Fibroblast of skin of left quadriceps (primary cell): Measurements from ENCODE around the gene ERBB4.
"Not testable (repeated sequence)": the region's sequence is repeated elsewhere in the genome, so short reads cannot be mapped to it uniquely, and the experiment has no call there.

Experiments
- DNase-seq, 2 experiments: peaks; one replicate each; pipeline ENCODE4 v3.0.0-alpha.2; 2013; ENCODE audit warnings: low read depth in 2 of 2

Gene ERBB4

GRCh38 chr2:211730215-211730614, 808.4 kb downstream of the ERBB4 start:
- no peak for DNase-seq

GRCh38 chr2:211729433-211729832, 809.2 kb downstream of the ERBB4 start:
- no peak for DNase-seq

GRCh38 chr2:211724933-211725332, 813.7 kb downstream of the ERBB4 start:
- no peak for DNase-seq

GRCh38 chr2:211723398-211723797, 815.2 kb downstream of the ERBB4 start:
- no peak for DNase-seq

GRCh38 chr2:211722928-211723327, 815.7 kb downstream of the ERBB4 start:
- no peak for DNase-seq

GRCh38 chr2:211721874-211722273, 816.7 kb downstream of the ERBB4 start:
- not testable (repeated sequence) for DNase-seq

- DNase-seq: no peak
Measured at GRCh38 chr2:211709389-211709788, 829.2 kb downstream of the ERBB4 start.

- DNase-seq: no peak
Measured at GRCh38 chr2:211692689-211693088, 845.9 kb downstream of the ERBB4 start.

GRCh38 chr2:211690736-211691135, 847.9 kb downstream of the ERBB4 start:
- DNase-seq: no peak

GRCh38 chr2:211688196-211688595, 850.4 kb downstream of the ERBB4 start:
- DNase-seq: no peak

- DNase-seq: no peak
Measured at GRCh38 chr2:211674715-211675114, 863.9 kb downstream of the ERBB4 start.

GRCh38 chr2:211673133-211673905, 865.3 kb downstream of the ERBB4 start:
- no peak for DNase-seq

- DNase-seq: no peak
Measured at GRCh38 chr2:211671977-211672376, 866.6 kb downstream of the ERBB4 start.

- DNase-seq: no peak
Measured at GRCh38 chr2:211665299-211665698, 873.3 kb downstream of the ERBB4 start.

- no peak for DNase-seq
Measured at GRCh38 chr2:211664321-211664720, 874.3 kb downstream of the ERBB4 start.

GRCh38 chr2:211654211-211654780, 884.3 kb downstream of the ERBB4 start:
- no peak for DNase-seq

GRCh38 chr2:211652327-211652726, 886.3 kb downstream of the ERBB4 start:
- DNase-seq: no peak

- no peak for DNase-seq
Measured at GRCh38 chr2:211649331-211649730, 889.3 kb downstream of the ERBB4 start.

- DNase-seq: no peak
Measured at GRCh38 chr2:211631503-211631902, 907.1 kb downstream of the ERBB4 start.

- DNase-seq: no peak
Measured at GRCh38 chr2:211623096-211623495, 915.5 kb downstream of the ERBB4 start.

- DNase-seq: no peak
Measured at GRCh38 chr2:211620986-211621385, 917.6 kb downstream of the ERBB4 start.

- DNase-seq: no peak
Measured at GRCh38 chr2:211617803-211618202, 920.8 kb downstream of the ERBB4 start.

GRCh38 chr2:211611621-211612020, 927.0 kb downstream of the ERBB4 start:
- no peak for DNase-seq
